HG03571 (cell line): ENCODE results near the gene WDCP.
"Not testable (repeated sequence)": the region's sequence is repeated elsewhere in the genome, so short reads cannot be mapped to it uniquely, and the experiment has no call there.

Experiments used
- ATAC-seq: cut with Tn5 transposase; IDR thresholded peaks from one replicate; pipeline ENCODE4 v1.9.1; 2021; ENCODE audit not compliant: unreplicated experiment

The WDCP gene

DNA sequence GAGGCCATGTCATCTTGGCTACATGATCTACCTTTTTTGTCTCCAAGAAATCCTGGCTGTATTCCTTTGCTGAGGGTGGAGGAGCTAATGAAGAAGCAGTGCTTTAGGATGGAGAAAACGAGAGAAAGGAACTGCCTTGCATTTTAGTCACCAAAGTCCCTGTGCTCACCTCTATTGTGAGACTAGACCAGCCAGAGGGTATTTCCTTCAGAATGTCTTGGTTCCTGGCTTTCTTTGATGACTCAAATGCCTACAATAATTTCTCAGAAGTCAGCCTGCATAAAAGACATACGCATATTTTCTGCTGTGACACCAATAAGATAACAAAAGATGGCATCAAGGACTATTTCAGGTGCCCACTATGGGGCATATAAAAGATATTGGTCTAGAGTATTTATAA, 18.1 kb upstream of the WDCP start:
- no peak for ATAC-seq

DNA sequence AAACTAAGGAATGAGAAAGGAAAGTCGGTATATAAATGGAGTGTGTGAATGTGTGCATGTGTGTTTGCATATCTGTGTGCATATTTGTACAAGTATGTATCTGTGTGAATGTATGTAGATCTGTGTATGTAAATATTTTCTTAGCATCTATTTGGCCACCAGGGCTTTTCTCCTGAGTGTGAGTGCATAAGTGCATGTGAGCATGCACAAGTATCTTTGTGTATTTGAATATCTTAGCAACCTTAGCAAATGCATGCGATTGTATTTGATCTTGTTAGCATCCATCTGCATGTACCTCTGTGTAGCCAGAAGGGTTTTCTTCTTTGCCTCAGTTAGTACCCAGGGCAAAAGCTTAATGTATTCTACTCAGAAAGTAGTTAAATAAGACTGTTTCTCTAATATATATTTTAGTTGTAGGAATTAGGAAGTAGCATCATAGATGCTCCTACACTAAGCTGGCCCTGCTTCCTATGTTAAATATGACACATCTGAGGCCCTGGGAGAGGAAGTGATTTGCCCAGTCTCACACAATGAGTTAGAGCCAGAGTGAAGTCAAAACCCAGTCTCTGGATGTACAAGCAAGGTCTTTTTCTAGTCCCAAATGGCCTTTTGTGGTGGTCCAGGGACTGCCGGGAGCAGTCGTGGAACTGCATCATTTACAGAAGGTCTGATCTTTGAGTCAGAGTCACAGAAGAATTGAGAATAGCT, 11.5 kb upstream of the WDCP start:
- ATAC-seq = no peak

DNA sequence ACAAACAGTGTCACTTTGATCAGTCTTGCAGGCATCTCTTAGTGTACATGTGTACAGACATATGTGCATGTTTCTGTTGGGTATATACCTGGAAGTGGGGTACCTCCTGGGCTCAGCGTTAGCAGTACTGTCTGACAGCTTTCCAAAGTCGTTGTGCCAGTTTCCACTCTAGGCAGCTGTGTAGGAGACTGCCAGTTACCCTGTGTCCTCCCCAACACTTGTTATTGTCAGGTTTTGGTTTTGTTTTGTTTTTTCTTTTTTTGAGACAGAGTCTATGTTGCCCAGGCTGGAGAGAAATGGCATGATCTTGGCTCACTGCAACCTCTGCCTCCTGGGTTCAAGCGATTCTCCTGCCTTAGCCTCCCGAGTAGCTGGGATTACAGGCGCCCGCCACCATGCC, 8.6 kb upstream of the WDCP start:
- no peak for ATAC-seq

DNA sequence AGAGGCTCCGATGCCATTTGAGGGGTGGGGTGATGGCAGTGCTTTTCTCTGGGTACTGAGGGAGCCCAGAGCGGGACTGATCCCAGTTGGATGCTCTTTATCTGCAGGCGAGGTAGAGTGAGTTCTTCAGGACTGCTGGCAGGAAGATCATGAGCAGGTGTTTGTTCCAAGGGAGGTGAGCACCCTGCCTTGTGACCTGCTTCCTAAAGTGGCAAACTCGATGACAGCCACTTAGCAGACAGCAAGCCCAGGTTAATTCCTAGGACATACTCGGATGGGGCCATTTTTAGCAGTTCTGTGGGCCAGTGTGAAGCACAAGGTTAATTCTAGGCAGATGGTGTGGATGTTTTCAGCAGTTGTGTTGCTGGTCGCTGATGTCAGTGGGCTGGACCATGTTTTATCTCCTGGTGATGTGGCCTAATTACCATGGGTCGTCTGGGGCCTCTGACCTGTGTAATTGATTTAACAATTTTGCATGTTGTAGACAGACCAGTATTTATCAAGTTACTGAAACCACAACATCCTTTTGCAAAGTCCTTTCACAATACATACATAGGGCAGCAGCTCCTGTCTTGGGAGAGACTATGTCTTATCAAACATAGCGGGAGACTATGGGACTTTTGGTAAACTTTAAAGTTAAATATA, 7.3 kb upstream of the WDCP start:
- ATAC-seq = no peak

DNA sequence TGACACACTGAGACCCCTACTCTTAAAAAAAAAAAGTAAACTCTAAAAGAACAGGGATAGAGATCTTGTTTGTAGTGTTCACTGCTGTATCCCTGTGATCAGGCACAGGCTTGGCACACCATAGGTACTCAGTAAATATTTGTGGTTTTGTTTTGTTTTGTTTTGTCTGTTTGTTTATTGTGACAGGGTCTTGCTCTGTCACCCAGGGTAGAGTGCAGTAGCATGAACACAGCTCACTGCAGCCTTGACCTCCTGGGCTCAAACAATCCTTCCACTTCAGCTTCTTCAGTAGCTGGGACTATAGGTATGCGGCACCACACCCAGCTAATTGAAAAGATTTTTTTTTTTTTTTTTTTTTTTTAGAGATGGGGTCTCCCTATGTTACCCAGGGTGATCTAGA, 5.8 kb upstream of the WDCP start:
- no peak for ATAC-seq

DNA sequence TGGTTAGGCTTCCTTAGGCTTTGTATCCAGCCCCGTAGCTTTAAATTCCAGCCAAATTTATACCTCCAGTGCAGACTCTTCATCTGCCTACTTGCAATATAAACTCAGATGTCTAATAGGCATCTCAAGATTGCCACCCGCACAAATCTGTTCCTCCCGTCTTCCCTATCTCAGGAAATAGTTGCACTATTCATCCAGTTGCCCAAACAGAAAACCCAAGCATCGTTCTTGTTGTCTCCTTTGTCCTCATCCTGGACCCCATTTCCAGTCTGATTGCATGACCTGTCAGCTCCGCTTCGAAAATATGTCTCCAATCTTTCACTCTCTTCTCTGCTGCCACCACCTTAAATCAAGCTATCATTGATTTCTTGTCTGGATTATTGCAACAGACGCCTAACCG, 4.6 kb upstream of the WDCP start:
- ATAC-seq = no peak

DNA sequence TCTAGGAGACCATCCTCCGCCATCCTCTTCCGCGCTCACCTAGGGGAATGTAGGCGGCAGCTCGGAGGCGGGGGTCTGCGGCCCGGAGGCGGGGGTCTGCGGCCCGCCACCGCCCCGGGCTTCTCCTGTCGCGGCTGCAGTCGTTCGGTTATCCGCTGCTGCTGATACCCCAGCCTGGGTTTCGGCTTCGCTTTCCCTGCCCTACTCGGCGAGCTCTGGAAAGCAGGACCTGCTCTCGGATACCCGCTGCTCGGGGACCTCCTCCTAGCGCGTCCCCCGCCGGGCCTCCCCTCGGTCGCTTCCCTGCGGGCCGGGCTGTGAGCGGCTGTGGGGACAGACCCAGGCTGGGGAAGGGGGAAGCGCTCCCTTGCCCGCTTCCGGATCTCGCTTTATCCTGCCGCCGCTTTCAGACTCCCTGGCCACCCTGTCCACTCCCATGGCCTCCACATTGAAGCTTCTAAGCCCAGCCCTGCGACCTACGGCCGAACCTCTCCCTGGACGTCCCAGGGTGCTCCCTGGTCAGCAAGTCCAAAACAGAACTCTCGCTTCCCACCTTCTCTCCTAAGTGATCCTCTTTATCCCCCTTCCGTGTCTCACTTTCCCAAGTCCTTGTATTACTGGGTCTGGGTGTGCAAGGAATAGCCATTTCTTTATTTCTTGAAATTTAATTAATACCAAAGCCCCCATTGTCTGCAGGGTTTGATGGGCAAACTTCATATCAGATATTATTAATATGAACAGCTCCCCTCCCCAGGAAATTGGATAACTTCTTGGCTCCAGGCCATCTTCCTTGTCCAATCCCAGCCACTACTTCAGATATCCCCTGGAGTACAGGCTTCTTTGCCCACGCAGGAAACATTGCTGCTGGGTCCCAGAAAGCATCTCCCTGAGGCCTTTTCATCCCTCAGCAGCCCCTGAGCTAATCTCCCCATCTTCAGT, 3.1 kb upstream of the WDCP start:
- ATAC-seq = no peak

DNA sequence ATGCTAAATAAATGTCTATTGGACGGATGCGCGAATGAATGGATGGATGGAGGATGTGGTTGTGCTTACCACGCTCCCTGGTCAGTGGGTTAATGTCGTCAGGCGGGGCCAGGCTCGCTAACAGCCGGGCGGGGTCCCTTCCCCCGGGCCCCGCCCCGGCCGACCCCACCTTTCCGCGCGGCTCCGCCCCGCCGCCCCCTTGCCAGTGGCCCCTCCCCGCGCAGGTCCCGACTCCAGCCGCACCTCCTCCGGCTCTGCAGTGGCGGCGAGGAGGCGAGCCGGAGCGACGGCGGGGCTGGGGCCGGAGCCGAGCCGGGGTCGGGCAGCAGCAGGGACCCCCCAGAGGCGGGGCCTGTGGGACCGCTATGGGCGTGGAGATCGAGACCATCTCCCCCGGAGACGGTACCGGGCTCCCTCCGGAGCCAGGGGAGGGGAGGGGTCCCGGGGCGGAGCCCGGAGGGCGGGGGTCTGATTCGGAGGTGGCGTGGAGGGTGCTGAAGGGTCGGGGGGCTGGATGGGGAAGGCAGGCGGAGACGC, 2.4 kb upstream of the WDCP start, which contains the start of gene FKBP1B:
Gene FKBP1B, plus strand, starts transcription at position 257 of the 537 bp plus-strand sequence. Its CDS starts 109 bp downstream, at position 366.
- no peak for ATAC-seq

DNA sequence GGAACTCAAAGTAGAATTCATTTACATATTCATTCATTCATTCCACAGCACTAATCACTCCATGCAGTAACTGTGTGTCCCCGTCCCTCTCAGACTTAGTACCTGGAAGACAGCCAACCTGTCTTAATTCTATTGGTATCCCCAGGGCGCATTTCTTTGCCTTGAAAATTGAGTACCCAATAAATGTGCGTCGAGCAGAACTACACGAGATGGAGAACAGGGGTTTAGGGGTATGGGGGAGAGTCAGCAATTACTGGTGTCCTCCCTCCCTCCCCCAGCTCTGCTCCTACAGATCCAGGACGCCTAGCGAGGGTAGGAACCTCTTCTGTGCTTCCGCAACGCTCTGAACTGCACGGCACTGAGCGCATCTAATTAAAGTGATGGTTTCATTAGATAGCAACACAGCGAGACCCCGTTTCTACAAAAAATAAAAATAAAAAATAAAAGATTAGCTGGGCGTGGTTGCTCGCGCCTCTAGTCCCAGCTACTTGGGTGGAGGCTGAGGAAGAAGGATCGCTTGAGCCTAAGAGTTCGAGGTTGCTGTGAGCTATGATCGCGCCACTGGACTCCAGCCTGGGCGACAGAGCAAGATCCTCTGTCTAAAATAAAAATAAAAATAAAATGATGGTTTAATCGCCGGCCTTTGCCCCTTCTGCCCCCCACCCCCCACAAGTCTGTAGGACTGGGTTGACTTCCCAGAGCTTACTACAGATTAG, 1.7 kb upstream of the WDCP start:
- ATAC-seq = no peak

DNA sequence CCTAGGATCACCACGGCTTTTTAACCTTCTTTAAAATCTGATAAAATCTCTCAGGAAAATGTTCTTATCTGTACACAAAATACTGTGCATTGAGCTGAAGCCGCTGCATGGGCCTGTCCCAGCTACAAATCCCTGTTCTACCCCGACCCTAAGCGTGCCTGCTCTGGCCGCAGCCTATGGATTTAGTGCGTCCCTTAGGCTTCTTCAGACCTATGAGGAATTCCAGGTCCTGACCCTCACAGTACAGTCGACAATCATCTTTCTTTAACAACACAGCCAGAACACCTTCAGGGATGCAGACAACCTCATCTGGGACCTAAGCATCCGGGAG, 477 bp upstream of the WDCP start:
- no peak for ATAC-seq

DNA sequence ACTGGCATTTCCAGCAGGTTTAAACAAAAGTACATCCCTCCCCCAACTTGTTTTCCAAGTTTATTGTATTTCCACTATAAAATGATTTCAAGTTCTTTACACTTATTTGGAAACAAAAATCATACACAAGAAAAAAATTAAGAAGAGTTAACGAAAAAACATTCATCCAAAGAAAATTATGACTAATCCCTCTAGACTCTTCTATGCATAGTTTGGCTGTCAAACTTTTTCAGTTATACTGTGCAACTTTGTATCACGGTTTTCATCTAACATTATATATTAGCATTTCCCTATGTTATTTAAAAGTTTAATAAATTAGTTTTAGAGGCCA, 627 bp downstream of the WDCP start:
- no peak for ATAC-seq

DNA sequence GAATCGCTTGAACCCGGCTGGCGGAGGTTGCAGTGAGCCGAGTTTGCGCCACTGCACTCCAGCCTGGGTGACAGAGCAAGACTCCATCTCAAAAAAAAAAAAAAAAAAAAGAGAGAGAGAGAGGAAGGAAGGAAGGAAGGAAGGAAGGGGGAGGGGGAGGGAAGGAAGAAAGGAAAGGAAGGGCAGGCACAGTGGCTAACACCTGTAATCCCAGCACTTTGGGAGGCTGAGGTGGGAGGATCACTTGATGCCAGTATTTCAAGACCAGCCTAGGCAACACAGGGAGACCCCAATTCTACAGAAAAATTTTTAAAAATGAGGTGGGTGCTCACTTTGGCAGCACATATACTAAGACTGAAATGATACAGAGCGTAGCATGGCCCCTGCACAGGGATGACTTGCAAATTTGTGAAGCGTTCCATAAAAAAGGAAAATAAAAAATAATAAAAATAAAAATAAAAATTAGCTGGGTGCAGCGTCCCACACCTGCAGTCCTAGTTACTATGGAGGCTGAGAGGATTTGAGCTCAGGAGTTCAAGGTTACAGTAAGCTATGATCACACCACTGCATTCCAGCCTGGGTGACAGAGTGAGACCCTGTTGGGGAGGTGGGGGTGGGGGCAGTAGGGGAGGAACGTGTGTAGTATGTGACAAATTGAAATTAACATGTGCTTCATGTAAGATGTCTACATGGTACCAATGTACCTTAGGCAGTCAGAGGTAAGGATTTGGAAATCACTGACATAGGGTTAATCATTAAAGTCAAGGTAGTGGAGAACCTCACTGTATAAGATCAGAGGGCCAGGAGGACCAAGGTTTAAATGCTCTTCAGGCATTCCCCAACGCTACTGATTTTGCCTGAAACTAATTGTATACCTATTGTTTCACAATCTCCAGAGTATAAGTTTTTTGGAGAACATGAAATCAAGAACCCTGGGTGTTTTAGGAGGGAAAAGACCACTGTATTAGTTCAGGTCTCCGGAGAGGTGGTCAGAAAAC, 1.4 kb downstream of the WDCP start:
- no peak for ATAC-seq

DNA sequence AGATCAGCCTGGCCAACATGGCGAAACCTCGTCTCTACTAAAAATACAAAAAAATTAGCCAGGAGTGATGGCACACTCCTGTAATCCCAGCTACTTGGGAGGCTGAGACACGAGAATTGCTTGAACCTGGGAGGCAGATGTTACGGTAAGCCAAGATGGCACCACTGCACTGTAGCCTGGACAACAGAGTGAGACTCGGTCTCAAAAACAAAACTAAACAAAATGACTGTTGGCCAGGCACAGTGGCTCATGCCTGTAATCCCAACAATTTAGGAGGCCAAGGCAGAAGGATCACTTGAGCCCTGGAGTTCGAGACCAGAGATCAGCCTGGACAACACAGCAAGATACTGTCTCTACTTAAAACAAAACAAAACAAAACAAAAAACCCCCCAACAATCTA, 4.1 kb downstream of the WDCP start:
- ATAC-seq = not testable (repeated sequence)

DNA sequence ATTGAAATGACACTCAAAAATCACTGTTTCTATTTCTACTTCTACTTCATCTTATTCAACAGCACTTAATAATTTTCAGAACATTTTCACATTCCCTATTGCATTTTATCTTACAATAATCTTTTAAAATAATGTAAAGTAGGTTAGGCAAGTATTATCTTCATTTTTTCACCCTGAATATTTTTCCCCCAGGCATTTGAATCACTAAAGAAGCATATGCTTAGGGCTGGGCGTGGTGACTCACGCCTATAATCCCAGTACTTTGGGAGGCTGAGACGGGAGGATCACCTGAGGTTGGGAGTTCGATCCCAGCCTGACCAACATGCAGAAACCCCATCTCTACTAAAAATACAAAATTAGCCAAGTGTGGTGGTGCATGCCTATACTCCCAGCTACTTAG, 6.7 kb downstream of the WDCP start:
- ATAC-seq = no peak

DNA sequence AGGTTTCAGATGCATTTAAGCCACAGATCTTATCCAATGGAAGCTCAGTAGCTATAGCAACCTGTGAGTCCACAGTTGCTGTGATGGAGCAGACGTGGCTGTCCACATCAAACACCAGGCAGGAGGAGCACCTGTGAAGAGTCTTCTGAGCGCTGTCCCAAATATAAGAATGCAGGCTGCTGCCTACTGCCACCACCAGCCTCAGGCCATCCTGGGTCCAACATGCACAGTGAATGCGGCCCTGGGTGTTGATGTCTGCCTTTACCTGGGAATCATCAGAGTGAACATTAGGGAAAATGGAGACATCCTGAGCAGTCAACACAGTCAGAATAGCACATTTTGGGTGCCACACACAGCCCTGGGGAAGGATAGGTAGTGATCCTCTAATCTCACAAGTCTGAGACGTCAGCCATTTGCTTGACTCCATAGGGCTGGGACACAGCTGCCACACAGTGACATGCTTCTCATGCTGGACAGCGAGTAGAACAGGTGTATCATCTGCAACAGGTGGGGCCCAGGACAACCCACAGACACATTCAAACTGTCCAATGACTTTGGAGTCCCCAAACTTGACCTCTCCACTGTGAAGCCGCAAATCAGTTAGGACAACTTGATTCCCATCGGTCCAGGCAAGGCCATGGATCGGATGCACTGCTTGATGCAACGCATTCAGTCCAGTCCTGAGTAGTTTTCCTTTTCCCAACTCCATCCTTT, 8.2 kb downstream of the WDCP start:
- ATAC-seq = no peak

DNA sequence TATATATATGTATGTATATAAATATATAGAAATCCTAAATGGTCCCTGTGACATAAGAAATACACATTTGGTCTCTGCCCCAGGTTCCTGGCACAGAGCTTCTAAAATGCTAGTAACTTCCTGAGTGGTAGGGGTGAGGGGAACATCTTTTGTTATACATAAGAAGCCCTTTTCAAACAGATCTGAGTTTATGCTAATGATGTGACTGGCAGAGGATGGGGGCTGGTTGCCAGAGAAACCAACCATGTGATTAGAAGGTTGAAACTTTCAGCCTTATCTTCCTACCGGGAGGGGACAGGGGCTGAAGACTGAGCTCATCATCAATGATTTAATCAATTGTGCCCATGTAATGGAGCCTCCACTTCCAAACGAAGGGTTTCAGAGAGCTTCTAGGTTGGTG, 21.0 kb downstream of the WDCP start:
- ATAC-seq = no peak

DNA sequence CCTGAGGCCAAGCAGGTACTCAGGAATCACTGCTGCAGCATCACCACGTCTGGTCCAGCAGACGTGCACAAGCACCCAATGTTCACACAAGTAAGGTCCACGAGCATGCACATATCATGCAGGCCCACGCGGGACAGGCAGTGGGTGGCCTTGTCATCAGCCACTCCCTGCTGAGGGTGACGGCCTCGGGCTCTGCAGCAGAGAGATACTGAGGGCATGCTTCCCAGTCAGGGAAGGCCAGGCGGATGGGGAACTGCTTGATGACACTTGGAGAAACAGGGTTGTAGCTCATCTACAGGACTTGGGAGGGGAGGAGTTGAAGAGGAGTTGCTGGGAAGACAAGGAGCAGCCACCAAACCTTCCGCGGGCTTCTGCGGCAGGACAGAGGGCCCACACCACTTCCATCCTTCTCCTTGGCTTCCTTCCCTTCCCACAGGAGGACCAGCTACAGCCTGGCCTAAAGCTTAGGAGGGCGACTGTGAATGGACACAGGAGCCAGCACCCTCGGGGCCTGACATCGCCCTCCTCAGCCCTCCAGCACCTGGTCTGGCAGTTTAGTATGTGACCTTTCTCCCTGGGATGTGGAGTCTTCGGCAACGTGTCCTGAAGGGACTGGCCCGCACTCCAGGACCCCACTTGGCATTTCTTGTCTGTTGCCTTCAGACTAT, 22.1 kb downstream of the WDCP start:
- ATAC-seq = no peak

DNA sequence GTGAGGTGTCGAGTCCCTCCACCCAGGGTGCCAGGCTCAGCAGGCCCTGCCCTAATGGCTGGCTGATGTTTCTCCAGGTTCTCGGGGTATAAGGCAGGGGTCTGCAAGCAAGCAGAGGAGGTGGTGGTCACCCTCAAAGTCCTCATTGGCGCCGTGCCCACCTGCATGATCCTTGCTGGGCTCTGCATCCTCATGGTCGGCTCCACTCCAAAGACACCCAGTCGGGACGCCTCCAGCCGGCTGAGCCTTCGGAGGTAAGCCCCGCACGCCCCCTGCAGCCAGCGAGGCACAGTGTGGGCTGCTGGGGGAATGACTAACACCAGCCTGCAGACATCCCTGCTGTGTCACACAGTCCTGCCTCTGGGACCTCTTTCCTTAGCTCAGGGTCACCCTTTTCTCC, 23.2 kb downstream of the WDCP start:
- ATAC-seq = no peak
